WTC11 (cell line): Measurements from ENCODE around the gene TMEM69.
"Not testable (repeated sequence)": the region's sequence is repeated elsewhere in the genome, so short reads cannot be mapped to it uniquely, and the experiment has no call there.

Experiments used
- AFF4 ChIP-seq: sonication (generic); formaldehyde crosslinking; IDR thresholded peaks from 2 replicates; pipeline ENCODE4 v1.8.1; 2023; ENCODE audit warnings: mild to moderate bottlenecking, missing genetic modification reagents, borderline replicate concordance
- ATF3 ChIP-seq: sonication (generic); formaldehyde crosslinking; conservative IDR thresholded peaks from 2 replicates; pipeline ENCODE4 v1.8.1; 2022; ENCODE audit warnings: mild to moderate bottlenecking, missing genetic modification reagents
- ATF6 ChIP-seq: sonication (generic); formaldehyde crosslinking; IDR thresholded peaks from 2 replicates; pipeline ENCODE4 v1.8.1; 2023; ENCODE audit warnings: mild to moderate bottlenecking, missing genetic modification reagents
- CTCF ChIP-seq: fragments of 200-600 bp; IDR thresholded peaks from 2 replicates; pipeline ENCODE4 v1.8.0; 2022; ENCODE audit warnings: antibody characterized with exemption
- ELF4 ChIP-seq: sonication (generic); formaldehyde crosslinking; IDR thresholded peaks from 2 replicates; pipeline ENCODE4 v1.8.1; 2022; ENCODE audit warnings: low read depth, mild to moderate bottlenecking, moderate library complexity, missing genetic modification reagents
- GTF2I ChIP-seq: fragments of 250-450 bp; sonication (Bioruptor Pico); conservative IDR thresholded peaks from 2 replicates; pipeline ENCODE4 v1.4.0; 2021; ENCODE audit warnings: mild to moderate bottlenecking
- KAT7 ChIP-seq: sonication (generic); formaldehyde crosslinking; IDR thresholded peaks from 2 replicates; pipeline ENCODE4 v1.8.1; 2023; ENCODE audit warnings: missing genetic modification reagents, mild to moderate bottlenecking, borderline replicate concordance
- MAX ChIP-seq: sonication (generic); formaldehyde crosslinking; IDR thresholded peaks from 2 replicates; pipeline ENCODE4 v1.8.0; 2022; ENCODE audit warnings: mild to moderate bottlenecking, missing genetic modification reagents
- NFYB ChIP-seq: sonication (generic); formaldehyde crosslinking; conservative IDR thresholded peaks from 2 replicates; pipeline ENCODE4 v1.8.0; 2022; ENCODE audit warnings: low read depth, missing genetic modification reagents
- PREB ChIP-seq: sonication (generic); formaldehyde crosslinking; IDR thresholded peaks from 2 replicates; pipeline ENCODE4 v1.8.1; 2022; ENCODE audit warnings: mild to moderate bottlenecking, missing genetic modification reagents, moderate library complexity, borderline replicate concordance
- SP1 ChIP-seq: sonication (generic); formaldehyde crosslinking; conservative IDR thresholded peaks from 2 replicates; pipeline ENCODE4 v1.8.1; 2022; ENCODE audit warnings: missing genetic modification reagents
- USF2 ChIP-seq: sonication (generic); formaldehyde crosslinking; IDR thresholded peaks from 2 replicates; pipeline ENCODE4 v1.8.1; 2023; ENCODE audit warnings: mild to moderate bottlenecking, missing genetic modification reagents, moderate library complexity
- ZBTB21 ChIP-seq: sonication (generic); formaldehyde crosslinking; IDR thresholded peaks from 2 replicates; pipeline ENCODE4 v1.8.1; 2023; ENCODE audit warnings: mild to moderate bottlenecking, missing genetic modification reagents, borderline replicate concordance
- ZNF138 ChIP-seq: sonication (generic); formaldehyde crosslinking; conservative IDR thresholded peaks from 2 replicates; pipeline ENCODE4 v1.8.1; 2022; ENCODE audit warnings: mild to moderate bottlenecking, moderate library complexity, missing genetic modification reagents

GRCh38 chr1:45726007-45726406, 38.0 kb downstream of the TMEM69 start:
- not testable (repeated sequence) for TF ChIP-seq CTCF; ZBTB21 (CRISPR knock-in tag); NFYB (CRISPR knock-in tag); ELF4 (CRISPR knock-in tag); GTF2I (CRISPR knock-in tag); SP1 (CRISPR knock-in tag); PREB (CRISPR knock-in tag); ATF6 (CRISPR knock-in tag); AFF4; MAX; USF2 (CRISPR knock-in tag); ATF3 (CRISPR knock-in tag); ZNF138 (CRISPR knock-in tag); KAT7 (CRISPR knock-in tag)
